Activated CD4-positive, alpha-beta memory T cell treated with anti-CD3 and anti-CD28 coated beads for 36 hours (primary cell): ENCODE data around the gene SHD. TPM values are rescaled to one million over a fixed set of nuclear protein-coding genes. Genes with fewer than 3 reads are reported as not detected.

ENCODE experiments used
- CTCF ChIA-PET: fragments of 350-600 bp; sonication (Branson Sonifier 250); formaldehyde crosslinking; loops from one replicate; lab custom pipeline; 2021; ENCODE audit warnings: antibody characterized with exemption, inconsistent platforms; lab: Charles Lee
- POLR2A ChIA-PET: fragments of 350-600 bp; sonication (Branson Sonifier 250); formaldehyde crosslinking; loops from one replicate; lab custom pipeline; 2021; ENCODE audit warnings: antibody characterized with exemption; lab: Charles Lee
- DNase-seq: peaks from one replicate; pipeline ENCODE4 v3.0.0-alpha.2; 2020
- H3K27ac Mint-ChIP-seq: one replicate; pipeline ENCODE4 v1.8.0; 2021; ENCODE audit warnings: mixed read lengths
- H3K27me3 Mint-ChIP-seq: one replicate; pipeline ENCODE4 v1.8.0; 2021; ENCODE audit warnings: mixed read lengths
- H3K36me3 Mint-ChIP-seq: one replicate; pipeline ENCODE4 v1.8.0; 2021; ENCODE audit warnings: mixed read lengths
- H3K4me1 Mint-ChIP-seq: one replicate; pipeline ENCODE4 v1.8.0; 2021; ENCODE audit warnings: low read depth, mixed read lengths
- H3K4me3 Mint-ChIP-seq: one replicate; pipeline ENCODE4 v1.8.0; 2021; ENCODE audit warnings: mild to moderate bottlenecking, mixed read lengths
- H3K9me3 Mint-ChIP-seq: one replicate; pipeline ENCODE4 v1.8.0; 2021; ENCODE audit warnings: mixed read lengths
- intact Hi-C: fragments of 100-400 bp; cut with micrococcal nuclease; formaldehyde crosslinking; loops from one replicate; pipeline ENCODE4 v1.15.1; 2023
- total RNA-seq, 2 experiments: library from RNA; stranded (reverse); gene quantifications; one replicate each; pipeline ENCODE4 v1.2.3, GENCODE V29; 2021

The SHD gene
- total RNA-seq, 2 experiments from 2014 or later, result not detected

DNA sequence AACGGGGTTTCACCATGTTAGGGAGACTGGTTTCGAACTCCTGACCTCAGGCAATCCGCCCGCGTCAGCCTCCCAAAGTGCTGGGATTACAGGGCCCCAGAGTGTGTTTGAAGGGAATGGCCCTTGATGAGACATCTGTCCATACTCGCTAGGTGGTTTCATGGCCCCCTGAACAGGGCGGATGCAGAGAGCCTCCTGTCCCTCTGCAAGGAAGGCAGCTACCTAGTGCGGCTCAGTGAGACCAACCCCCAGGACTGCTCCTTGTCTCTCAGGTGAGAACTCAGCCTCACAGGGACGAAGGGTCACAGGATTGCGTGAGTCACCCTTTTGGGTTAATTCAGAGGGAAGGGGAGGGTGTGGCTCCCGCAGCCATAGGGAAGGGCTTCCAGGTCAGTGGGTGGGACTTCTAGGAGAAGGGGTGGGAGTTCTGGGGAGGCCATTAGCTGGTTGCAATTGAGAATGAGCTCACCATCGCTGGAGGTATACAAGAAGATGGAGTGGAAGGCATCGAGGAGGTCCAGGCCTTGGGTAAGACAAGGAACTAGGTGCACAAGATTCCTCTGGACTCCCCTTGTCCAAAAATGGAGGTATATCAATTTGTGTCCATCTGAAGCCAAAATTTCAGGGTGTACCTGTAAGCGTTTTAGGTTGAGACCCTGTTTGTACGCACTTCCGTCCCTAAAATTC lies 9.2 kb downstream of the SHD start:
- no peaks in the 10 kb centered on the region for H3K36me3 Mint-ChIP-seq
- H3K27me3 Mint-ChIP-seq, result no peaks in the 10 kb centered on the region
- POLR2A ChIA-PET, result interaction anchor here (0.6 kb wide), 1 partner anchor 36 kb away, joined by 3 read pairs; no protein-coding TSS in a partner anchor
- H3K9me3 Mint-ChIP-seq, result no peaks in the 10 kb centered on the region
- CTCF ChIA-PET, result no interaction called here
- no peaks in the 10 kb centered on the region for H3K4me1 Mint-ChIP-seq
- H3K4me3 Mint-ChIP-seq, result no peak overlapping the region
- intact Hi-C loops, result no loop called here
- no peak overlapping the region for H3K27ac Mint-ChIP-seq
- no peak for DNase-seq

GRCh38 chr19:4291184-4291732 lies 12.2 kb downstream of the SHD start:
- ChIA-PET CTCF (no interaction called here), POLR2A (no interaction called here)
- intact Hi-C loops, result no loop called here
- DNase-seq, result no peak
- Mint-ChIP-seq H3K27ac (no peak overlapping the region), H3K36me3 (no peaks in the 10 kb centered on the region), H3K9me3 (no peaks in the 10 kb centered on the region), H3K4me3 (no peak overlapping the region), H3K27me3 (no peaks in the 10 kb centered on the region), H3K4me1 (no peaks in the 10 kb centered on the region)

- POLR2A ChIA-PET, result no interaction called here
- H3K27me3 Mint-ChIP-seq, result no peaks in the 10 kb centered on the region
- H3K4me1 Mint-ChIP-seq, result no peaks in the 10 kb centered on the region
- no peak overlapping the region for H3K4me3 Mint-ChIP-seq
- DNase-seq, result no peak
- H3K27ac Mint-ChIP-seq, result no peak overlapping the region
- CTCF ChIA-PET, result no interaction called here
- intact Hi-C loops, result no loop called here
- no peaks in the 10 kb centered on the region for H3K36me3 Mint-ChIP-seq
- H3K9me3 Mint-ChIP-seq, result no peaks in the 10 kb centered on the region
These were observed 13.4 kb downstream of the SHD start for GRCh38 chr19:4292515-4292914.

GRCh38 chr19:4294389-4294788 lies 15.3 kb downstream of the SHD start:
- no peaks in the 10 kb centered on the region for H3K9me3 Mint-ChIP-seq
- DNase-seq, result no peak
- H3K27me3 Mint-ChIP-seq, result no peaks in the 10 kb centered on the region
- H3K36me3 Mint-ChIP-seq, result no peaks in the 10 kb centered on the region
- ChIA-PET POLR2A (no interaction called here), CTCF (no interaction called here)
- intact Hi-C loops, result no loop called here
- H3K27ac Mint-ChIP-seq, result no peak overlapping the region
- no peak overlapping the region for H3K4me3 Mint-ChIP-seq
- H3K4me1 Mint-ChIP-seq, result peaks cover 4% of the 10 kb centered on the region

DNA sequence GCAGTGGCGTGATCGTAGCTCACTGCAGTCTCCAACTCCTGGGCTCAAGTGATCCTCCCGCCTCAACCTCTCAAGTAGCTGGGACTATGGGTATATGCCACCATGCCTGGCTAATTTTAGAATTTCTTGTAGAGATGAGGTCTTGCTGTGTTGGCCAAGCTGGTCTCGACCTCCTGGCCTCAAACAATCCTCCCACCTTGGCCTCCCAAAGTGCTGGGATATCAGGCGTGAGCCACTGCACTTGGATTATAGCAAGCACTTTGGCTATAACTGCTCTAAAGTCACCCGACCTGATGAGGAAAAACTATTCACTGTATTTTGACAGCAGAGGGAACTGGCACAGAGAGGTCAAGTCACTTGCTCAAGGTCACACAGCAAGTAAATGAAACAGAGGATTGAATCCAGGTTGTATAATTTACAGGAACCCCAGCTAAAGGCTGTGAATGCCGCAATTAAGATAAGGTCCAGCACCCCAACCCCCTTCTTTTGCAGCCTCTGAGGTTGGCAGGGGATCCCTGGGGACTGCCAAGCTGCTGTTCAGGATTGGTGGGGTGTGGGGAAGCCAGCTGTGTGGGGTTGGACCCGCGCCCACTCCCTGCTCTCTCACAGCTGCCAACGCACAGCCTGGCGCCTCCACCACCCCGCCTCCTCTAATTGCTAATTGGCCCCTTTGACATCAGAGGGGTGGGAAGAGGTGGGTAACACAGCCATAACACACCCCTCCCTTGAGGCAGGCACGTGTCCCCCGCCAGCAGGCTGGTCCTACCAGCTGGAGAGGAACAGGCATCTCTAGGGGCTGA lies 17.1 kb downstream of the SHD start:
- ChIA-PET CTCF (interaction anchor here (1.7 kb wide), 1 partner anchor 29 kb away, joined by 6 read pairs; no protein-coding TSS in a partner anchor), POLR2A (no interaction called here)
- no peaks in the 10 kb centered on the region for H3K9me3 Mint-ChIP-seq
- peaks cover 4% of the 10 kb centered on the region for H3K4me1 Mint-ChIP-seq
- H3K4me3 Mint-ChIP-seq, result no peak overlapping the region
- no peak for DNase-seq
- H3K27ac Mint-ChIP-seq, result no peak overlapping the region
- H3K27me3 Mint-ChIP-seq, result no peaks in the 10 kb centered on the region
- no peaks in the 10 kb centered on the region for H3K36me3 Mint-ChIP-seq
- intact Hi-C loops, result no loop called here

DNA sequence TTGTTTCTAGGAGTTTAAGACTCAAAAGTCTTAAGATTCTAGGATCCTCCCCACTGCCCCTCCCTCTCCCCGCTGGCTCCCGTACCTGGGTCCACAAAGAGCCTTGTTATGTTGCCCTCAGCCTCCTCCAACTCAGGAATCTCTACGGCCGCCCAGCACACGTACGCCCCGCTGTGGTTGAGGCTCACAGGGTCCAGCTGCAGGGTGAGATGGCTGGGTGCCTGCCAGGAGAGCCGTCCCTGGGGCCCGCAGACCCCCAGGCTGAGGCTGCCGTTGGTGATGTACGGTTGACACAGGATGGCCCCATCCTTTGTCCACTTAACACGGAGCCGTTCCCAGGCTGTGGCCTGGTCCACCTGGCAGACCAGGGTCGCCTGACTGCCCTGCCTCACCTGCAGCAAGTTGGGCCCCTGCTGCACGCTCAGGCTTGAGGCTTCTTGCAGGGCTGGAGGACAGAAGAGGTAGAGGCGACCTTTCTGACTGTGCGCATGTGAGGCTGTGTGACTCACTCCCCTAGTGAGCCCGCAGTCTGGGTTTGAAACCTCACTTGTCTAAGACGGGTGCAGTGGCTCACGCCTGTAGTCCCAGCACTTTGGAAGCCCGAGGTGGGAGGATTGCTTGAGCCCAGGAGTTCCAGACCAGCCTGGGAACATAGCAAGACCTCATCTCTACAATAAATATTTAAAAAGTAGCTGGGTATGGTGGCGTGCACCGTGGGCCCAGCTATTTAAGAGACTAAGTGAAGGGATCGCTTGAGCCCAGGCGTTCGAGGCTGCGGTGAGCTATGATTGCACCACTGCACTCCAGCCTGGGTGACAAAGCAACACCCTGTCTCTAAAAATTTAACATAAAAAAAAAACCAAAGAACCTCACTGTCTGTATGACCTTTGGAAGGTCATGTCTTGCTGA lies 19.1 kb downstream of the SHD start:
- Mint-ChIP-seq H3K4me1 (peaks cover 20% of the 10 kb centered on the region), H3K9me3 (no peaks in the 10 kb centered on the region), H3K27ac (no peak overlapping the region), H3K4me3 (no peak overlapping the region), H3K27me3 (no peaks in the 10 kb centered on the region), H3K36me3 (no peaks in the 10 kb centered on the region)
- POLR2A ChIA-PET, result no interaction called here
- CTCF ChIA-PET, result interaction anchor here (1.7 kb wide), 1 partner anchor 54 kb away, joined by 6 read pairs; no protein-coding TSS in a partner anchor
- DNase-seq, result peak; percentile 46
- intact Hi-C loops, result no loop called here

DNA sequence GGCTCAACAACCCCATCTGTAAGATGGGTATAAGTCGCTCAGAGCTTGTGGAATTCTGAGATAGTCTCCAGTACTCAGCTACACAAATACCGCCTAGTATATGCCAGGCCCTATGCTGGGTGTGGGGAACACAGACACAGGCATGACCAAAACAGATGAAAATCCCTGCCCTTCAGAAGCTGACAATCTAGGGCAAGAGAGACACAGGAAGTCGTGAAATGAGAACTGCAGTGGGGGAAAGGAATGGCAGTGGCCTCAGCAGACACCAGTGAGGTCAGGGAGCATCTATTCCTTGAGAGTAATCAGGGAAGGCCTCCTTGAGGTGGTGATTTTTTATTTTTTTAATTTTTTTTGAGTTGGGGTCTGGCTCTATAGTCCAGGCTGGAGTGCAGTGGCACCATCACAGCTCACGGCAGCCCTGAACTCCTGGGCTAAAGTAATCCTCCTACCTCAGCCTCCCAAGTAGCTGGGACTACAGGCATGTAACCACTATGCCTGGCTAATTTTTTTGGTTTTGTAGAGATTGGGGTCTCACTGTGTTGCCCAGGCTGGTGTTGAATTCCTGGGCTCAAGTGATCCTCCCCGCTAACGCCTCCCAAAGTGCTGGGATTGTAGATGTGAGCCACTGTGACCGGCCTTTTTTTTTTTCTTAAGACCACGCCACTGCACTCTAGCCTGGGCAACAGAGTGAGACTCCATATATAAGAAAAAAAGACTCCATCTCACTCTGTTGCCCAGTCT lies 19.9 kb downstream of the SHD start:
- no peak for DNase-seq
- intact Hi-C loops, result no loop called here
- ChIA-PET POLR2A (no interaction called here), CTCF (interaction anchor here (1.7 kb wide), 1 partner anchor 53 kb away, joined by 6 read pairs; no protein-coding TSS in a partner anchor)
- Mint-ChIP-seq H3K9me3 (no peaks in the 10 kb centered on the region), H3K36me3 (no peaks in the 10 kb centered on the region), H3K4me1 (peaks cover 24% of the 10 kb centered on the region), H3K27me3 (no peaks in the 10 kb centered on the region), H3K4me3 (no peak overlapping the region), H3K27ac (peak overlapping the region; percentile 16)

DNA sequence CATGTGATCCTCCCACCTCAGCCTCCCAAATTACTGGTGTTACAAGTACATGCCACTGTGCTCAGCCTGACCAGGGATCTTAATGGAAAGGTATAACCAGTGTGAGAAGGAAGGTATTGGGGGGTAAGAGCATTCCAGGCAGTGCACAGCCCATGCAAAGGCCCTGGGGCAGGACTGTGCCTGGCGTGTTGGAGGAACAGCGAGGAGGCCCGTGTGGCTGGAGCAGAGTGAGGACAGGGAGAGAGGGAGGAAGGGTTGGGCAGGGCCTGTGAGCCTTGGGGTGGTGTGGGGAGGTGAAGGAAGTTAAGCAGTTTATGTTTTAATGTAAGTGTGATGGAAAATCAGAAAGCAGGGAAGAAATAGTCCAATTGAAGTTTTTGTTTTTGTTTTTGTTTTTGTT lies 21.5 kb downstream of the SHD start:
- Mint-ChIP-seq H3K27me3 (no peaks in the 10 kb centered on the region), H3K4me3 (no peak overlapping the region)

DNA sequence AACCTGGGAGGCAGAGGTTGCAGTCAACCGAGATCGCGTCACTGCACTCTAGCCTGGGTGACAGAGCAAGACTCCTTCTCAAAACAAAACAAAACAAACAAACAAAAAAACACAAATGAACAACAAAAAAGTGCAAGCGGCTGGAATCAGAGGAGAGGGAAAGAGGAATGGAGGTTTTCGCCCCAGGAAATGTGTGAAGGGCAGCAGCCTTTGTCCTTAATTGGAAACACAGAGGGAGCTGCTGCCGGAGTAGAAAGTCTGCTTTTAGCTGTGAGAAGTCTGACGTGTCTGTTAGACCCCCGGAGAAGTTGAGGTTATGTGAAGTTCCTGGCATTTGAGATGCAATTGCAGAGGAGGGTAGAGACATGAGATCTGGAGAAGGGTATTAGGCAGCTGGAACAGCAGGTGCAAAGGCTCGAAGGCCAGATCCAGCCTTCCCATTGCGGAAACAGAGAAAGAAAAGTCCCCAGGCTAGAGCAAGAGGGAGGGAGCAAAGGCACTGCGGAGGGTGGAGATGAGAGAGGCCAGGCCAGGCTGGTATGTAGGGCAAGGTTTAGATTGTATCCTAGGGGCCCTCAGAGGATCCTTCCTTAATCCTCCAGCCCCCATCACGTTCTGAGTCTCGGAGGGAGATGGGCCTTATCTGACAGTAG lies 22.6 kb downstream of the SHD start:
- Mint-ChIP-seq H3K27me3 (no peaks in the 10 kb centered on the region), H3K36me3 (no peaks in the 10 kb centered on the region), H3K4me3 (peak overlapping the region; percentile 61), H3K9me3 (no peaks in the 10 kb centered on the region), H3K27ac (peak overlapping the region; percentile 64), H3K4me1 (peaks cover 32% of the 10 kb centered on the region)
- intact Hi-C loops, result no loop called here
- ChIA-PET POLR2A (no interaction called here), CTCF (no interaction called here)
- no peak for DNase-seq

More for the DNA sequence above, 21.5 kb downstream of the SHD start:
- H3K36me3 Mint-ChIP-seq, result no peaks in the 10 kb centered on the region
- POLR2A ChIA-PET, result no interaction called here
- no peak overlapping the region for H3K27ac Mint-ChIP-seq
- intact Hi-C loops, result no loop called here
- no peak for DNase-seq
- no peaks in the 10 kb centered on the region for H3K9me3 Mint-ChIP-seq
- CTCF ChIA-PET, result no interaction called here
- H3K4me1 Mint-ChIP-seq, result peaks cover 32% of the 10 kb centered on the region

DNA sequence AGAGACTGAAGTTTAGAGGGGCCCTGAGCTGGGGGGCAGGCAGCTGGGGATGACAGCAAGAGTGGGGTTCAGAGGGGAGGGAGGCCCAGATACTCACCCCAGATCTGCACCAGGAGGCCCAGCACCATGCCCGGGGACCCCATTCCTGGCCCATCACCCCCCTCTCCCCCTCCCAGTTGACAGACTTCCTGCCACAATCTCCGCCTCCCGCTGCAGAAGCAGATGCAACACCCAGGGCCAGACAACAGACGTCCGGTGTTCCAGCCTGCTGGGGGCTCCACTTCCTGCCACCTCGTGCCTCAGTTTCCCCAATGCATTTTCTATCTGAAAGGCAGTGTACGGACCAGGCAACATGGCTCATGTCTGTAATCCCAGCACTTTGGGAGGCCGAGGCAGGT lies 23.2 kb downstream of the SHD start, which contains the start of gene TMIGD2:
Gene TMIGD2 (minus strand): TSS at position 147 of the 398 bp plus-strand sequence. CDS start 4 bp downstream, at position 143.
- Mint-ChIP-seq H3K27ac (peak within 1 kb of the TSS; percentile 64), H3K27me3 (no peaks in the 10 kb centered on the region), H3K4me1 (peaks cover 32% of the 10 kb centered on the region), H3K4me3 (peak within 1 kb of the TSS; percentile 61), H3K36me3 (no peaks in the 10 kb centered on the region), H3K9me3 (no peaks in the 10 kb centered on the region)
- no peak for DNase-seq
- CTCF ChIA-PET, result interaction anchor here (1.0 kb wide), 1 partner anchor 35 kb away, joined by 5 read pairs; no protein-coding TSS in a partner anchor
- POLR2A ChIA-PET, result no interaction called here
- intact Hi-C loops, result no loop called here
